ENCODE results near the gene GBP1. TPM values are rescaled to one million over a fixed set of nuclear protein-coding genes. Genes with fewer than 3 reads are reported as not detected.

GBP1 gene
- total and polyA plus RNA-seq, 7 experiments from 2014 or later, result 17.1 to 319 (median 51.9) TPM

- CTCF ChIA-PET, result interaction anchor here (1.0 kb wide), 1 partner anchor 271 kb away, joined by 3 read pairs; no protein-coding TSS in a partner anchor
Measured at GRCh38 chr1:89005286-89006151, 59.5 kb downstream of the GBP1 start.

More at GRCh38 chr1:89005286-89006151, 59.5 kb downstream of the GBP1 start:
- peaks cover 12 to 19% of the 10 kb centered on the region in 2 donors for H3K4me1 ChIP-seq (ENCODE audit: control insufficient read depth in 2 of 2, insufficient read depth in 2 of 2, low read length in 2 of 2)
- no peak overlapping the region for H3K4me3 ChIP-seq (ENCODE audit: low read length)
- intact Hi-C loops (cut with micrococcal nuclease), result no loop called here
- Mint-ChIP-seq H3K36me3 (peaks cover 15 to 75% (median 56%) of the 10 kb centered on the region in 5 donors), H3K9me3 (peaks cover 0 to 43% (median 1%) of the 10 kb centered on the region in 11 donors), H3K4me3 (no peak overlapping the region), H3K4me1 (peaks cover 25 to 59% (median 43%) of the 10 kb centered on the region in 7 donors), H3K27ac (peak overlapping the region in 4 of 9 donors; percentile 58 to 88 (median 68)), H3K27me3 (no peaks in the 10 kb centered on the region)
- H3K27me3 ChIP-seq (ENCODE audit: control insufficient read depth in 2 of 2, insufficient read depth in 2 of 2, low read length in 2 of 2), result no peaks in the 10 kb centered on the region
- DNase-seq, result no peak
- H3K9me3 ChIP-seq (ENCODE audit: control insufficient read depth in 2 of 3, low read length in 3 of 3), result no peaks in the 10 kb centered on the region
- ATAC-seq, result no peak
- POLR2A ChIA-PET, result interaction anchor here (0.9 kb wide), 1 partner anchor 17 kb away, joined by 3 read pairs; the partner anchor contains the start of gene GBP3
- H3K27ac ChIP-seq (ENCODE audit: low read depth, low read length), result no peak overlapping the region
- H3K36me3 ChIP-seq (ENCODE audit: control insufficient read depth in 2 of 3, insufficient read depth in 3 of 3, low read length in 3 of 3), result peaks cover 10 to 48% (median 41%) of the 10 kb centered on the region in 3 experiments

Other genes starting within 250 kb of the GBP1 start
- 10 to 100 TPM; 41.3 to 53.6 (median 47.3) TPM for gene GTF2B, start 173.6 kb downstream of the GBP1 start, total RNA-seq
- gene GTF2B, start 173.6 kb downstream of the GBP1 start, polyA plus RNA-seq, result 10 to 100 TPM; 56.1 to 88.4 TPM
- 10 to 100 TPM; 16.3 to 28.9 (median 27.6) TPM for gene KYAT3, start 72.6 kb downstream of the GBP1 start, total RNA-seq
- 10 to 100 TPM; 23.3 to 27.4 TPM for gene KYAT3, start 72.6 kb downstream of the GBP1 start, polyA plus RNA-seq
- gene RBMXL1, start 72.6 kb downstream of the GBP1 start, total RNA-seq, result 10 to 100 TPM; 16.3 to 26.7 (median 21.6) TPM
- 10 to 100 TPM; 12.5 to 13.5 TPM for gene RBMXL1, start 72.6 kb downstream of the GBP1 start, polyA plus RNA-seq
- gene GBP3, start 42.3 kb downstream of the GBP1 start, total RNA-seq, result 10 to 100 TPM; 15.9 to 39.9 (median 31.9) TPM
- 10 to 100 TPM; 11.1 to 11.9 TPM for gene GBP3, start 42.3 kb downstream of the GBP1 start, polyA plus RNA-seq
- 100 to 1,000 TPM in 3 of 5 experiments, 10 to 100 TPM in 2; 74.0 to 200 (median 185) TPM for gene GBP2, start 60.9 kb upstream of the GBP1 start, total RNA-seq
- 100 to 1,000 TPM in 1 of 2 donors, 10 to 100 TPM in 1; 73.8 to 104 TPM for gene GBP2, start 60.9 kb upstream of the GBP1 start, polyA plus RNA-seq
- under 1 TPM in 2 of 5 experiments, not detected in 3; 0.13 to 0.19 TPM for gene GBP7, start 110.8 kb upstream of the GBP1 start, total RNA-seq
- gene GBP7, start 110.8 kb upstream of the GBP1 start, polyA plus RNA-seq, result not detected
- gene GBP4, start 133.7 kb upstream of the GBP1 start, total RNA-seq, result 100 to 1,000 TPM in 1 of 5 experiments, 10 to 100 TPM in 4; 29.1 to 174 (median 37.4) TPM
- 10 to 100 TPM; 36.4 to 49.3 TPM for gene GBP4, start 133.7 kb upstream of the GBP1 start, polyA plus RNA-seq
- 100 to 1,000 TPM in 2 of 5 experiments, 10 to 100 TPM in 3; 31.8 to 784 (median 53.6) TPM for gene GBP5, start 207.7 kb upstream of the GBP1 start, total RNA-seq
- gene GBP5, start 207.7 kb upstream of the GBP1 start, polyA plus RNA-seq, result 10 to 100 TPM; 30.0 to 42.1 TPM

Data from naive thymus-derived CD4-positive, alpha-beta T cell (primary cell).